MG63 (cell line): ENCODE data around the gene BTNL8. TPM values are rescaled to one million over a fixed set of nuclear protein-coding genes. Genes with fewer than 3 reads are reported as not detected.

Experiments
- DNase-seq: peaks from one replicate; pipeline ENCODE4 v3.0.0-alpha.2; 2020
- H3K27me3 ChIP-seq: fragments of 250-450 bp; sonication (Bioruptor Pico); 2 replicates; pipeline ENCODE4 v1.5.1; 2020; ENCODE audit warnings: mild to moderate bottlenecking, moderate library complexity
- H3K36me3 ChIP-seq: fragments of 250-450 bp; sonication (Bioruptor Pico); 2 replicates; pipeline ENCODE4 v1.5.1; 2020; ENCODE audit warnings: mild to moderate bottlenecking, moderate library complexity
- H3K4me3 ChIP-seq: fragments of 250-450 bp; sonication (Bioruptor Pico); 2 replicates; pipeline ENCODE4 v1.5.1; 2020; ENCODE audit warnings: mild to moderate bottlenecking, moderate library complexity
- H3K9me3 ChIP-seq: fragments of 250-450 bp; sonication (Bioruptor Pico); 2 replicates; pipeline ENCODE4 v1.5.1; 2020; ENCODE audit warnings: mild to moderate bottlenecking, moderate library complexity
- total RNA-seq: library from RNA; depleted of rRNA; stranded (reverse); fragments of >200 nt; shearing (Covaris generic); gene quantifications from 2 replicates; pipeline ENCODE4 v1.2.3, GENCODE V29; 2014; ENCODE audit warnings: low replicate concordance

Gene BTNL8
- total RNA-seq, 1 experiment from 2014 or later, result not detected

DNA sequence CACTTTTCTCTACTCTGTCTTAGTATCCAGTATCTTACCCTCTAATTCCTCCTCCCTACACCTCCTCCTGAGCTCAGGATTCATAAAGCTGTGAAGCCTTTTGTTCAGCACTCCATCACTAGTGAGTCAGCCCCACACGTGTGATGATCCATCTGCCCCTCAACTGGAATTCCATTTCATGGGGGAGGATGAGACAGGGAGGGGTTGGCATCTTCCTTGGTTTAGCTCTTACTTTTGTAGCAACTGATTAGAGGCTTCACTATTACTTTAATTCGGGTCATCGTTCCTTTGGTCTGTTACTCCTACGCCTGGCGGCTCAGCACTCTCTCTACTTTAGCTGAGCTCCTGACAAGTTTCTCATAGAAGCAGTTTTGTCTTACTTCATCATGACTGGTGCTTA lies 11.8 kb downstream of the BTNL8 start:
- Histone ChIP-seq H3K4me3 (no peak overlapping the region), H3K27me3 (peaks cover 2% of the 10 kb centered on the region; the same call in 1 of the 2 replicates), H3K36me3 (no peaks in the 10 kb centered on the region), H3K9me3 (peaks cover 2% of the 10 kb centered on the region)
- DNase-seq, result no peak

DNA sequence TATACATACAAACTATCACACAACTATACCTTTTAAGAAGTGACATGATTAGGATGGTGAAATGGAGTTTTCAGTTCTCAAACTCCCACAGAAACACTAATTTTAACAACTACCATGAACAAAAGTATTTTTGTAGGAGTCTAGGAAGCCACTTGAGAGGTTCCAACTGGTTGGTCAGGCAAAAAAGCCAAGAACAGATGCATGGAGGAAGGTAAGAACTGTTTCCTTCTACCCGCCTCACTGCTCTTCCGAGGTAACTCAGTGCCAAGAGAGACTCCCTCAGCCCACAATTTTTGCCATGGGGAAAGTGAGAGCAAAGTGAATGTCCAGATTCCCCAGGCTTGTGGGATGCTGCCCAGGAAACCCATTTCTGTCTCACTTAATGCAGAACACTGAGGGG lies 15.7 kb downstream of the BTNL8 start:
- Histone ChIP-seq H3K9me3 (0 out of 2 replicates have a peak, but pooled peaks cover 1% of the 10 kb centered on the region), H3K4me3 (no peak overlapping the region), H3K27me3 (peaks cover 2% of the 10 kb centered on the region; the same call in 1 of the 2 replicates), H3K36me3 (no peaks in the 10 kb centered on the region)
- no peak for DNase-seq

DNA sequence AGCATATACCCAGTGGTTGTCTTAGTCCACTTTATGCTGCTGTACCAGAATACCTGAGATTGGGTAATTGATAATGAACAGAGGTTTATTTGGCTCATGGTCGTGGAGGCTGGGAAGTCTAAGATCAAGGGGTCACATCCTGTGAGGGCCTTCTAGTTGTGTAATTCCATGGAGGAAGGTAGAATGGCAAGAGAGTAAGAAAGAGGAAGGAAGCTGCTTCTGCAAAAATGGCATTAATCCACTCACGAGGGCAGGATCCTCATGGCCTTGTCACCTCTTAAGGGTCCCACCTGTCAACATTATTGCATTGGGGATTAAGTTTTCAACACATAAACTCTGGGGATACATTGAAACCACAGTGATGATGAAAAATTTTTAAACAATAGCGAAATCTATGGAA lies 17.0 kb downstream of the BTNL8 start:
- H3K4me3 ChIP-seq, result no peak overlapping the region
- no peak for DNase-seq
- H3K9me3 ChIP-seq, result 0 out of 2 replicates have a peak, but pooled peaks cover 1% of the 10 kb centered on the region
- H3K36me3 ChIP-seq, result no peaks in the 10 kb centered on the region
- peaks cover 8% of the 10 kb centered on the region for H3K27me3 ChIP-seq

DNA sequence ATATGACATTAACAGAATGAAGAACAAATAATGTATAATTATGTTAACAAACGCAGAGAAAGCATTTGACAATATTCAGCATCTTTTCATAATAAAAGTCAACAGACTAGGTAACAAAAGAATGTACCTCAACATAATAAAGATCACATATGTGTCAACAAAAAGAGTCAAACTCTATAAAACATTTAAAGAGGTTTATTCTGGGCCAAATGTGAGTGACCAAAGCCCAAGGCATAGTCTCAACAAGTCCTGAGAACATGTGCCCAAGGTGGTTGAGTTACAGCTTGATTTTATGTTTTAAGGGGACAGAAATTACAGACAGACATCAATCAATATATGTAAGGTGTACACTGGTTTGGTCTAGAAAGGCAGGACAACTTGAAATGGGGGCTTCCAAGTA lies 19.4 kb downstream of the BTNL8 start:
- peaks cover 11% of the 10 kb centered on the region for H3K27me3 ChIP-seq

DNA sequence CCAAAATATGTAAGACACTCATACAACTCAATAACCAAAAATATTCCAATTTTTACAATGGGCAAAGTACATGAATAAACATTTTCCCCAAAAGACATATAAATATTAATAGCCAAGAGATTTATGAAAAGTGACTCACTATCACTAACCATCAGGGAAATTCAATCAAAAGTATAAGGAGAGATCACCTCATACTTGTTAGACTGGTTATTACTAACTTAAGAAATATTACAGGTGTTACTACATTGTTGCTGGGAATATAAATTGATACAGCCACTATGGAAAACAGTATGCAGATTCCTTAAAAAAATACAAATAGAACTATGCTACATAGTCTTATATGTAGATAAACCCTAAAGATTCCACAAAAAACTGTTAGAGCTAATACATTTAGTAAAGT lies 21.8 kb downstream of the BTNL8 start:
- Histone ChIP-seq H3K27me3 (peaks cover 11% of the 10 kb centered on the region), H3K4me3 (no peak overlapping the region), H3K36me3 (no peaks in the 10 kb centered on the region), H3K9me3 (peaks cover 26% of the 10 kb centered on the region)
- DNase-seq, result no peak

More for the DNA sequence above, 19.4 kb downstream of the BTNL8 start:
- H3K36me3 ChIP-seq, result no peaks in the 10 kb centered on the region
- H3K9me3 ChIP-seq, result peaks cover 18% of the 10 kb centered on the region
- H3K4me3 ChIP-seq, result no peak overlapping the region
- DNase-seq, result no peak

DNA sequence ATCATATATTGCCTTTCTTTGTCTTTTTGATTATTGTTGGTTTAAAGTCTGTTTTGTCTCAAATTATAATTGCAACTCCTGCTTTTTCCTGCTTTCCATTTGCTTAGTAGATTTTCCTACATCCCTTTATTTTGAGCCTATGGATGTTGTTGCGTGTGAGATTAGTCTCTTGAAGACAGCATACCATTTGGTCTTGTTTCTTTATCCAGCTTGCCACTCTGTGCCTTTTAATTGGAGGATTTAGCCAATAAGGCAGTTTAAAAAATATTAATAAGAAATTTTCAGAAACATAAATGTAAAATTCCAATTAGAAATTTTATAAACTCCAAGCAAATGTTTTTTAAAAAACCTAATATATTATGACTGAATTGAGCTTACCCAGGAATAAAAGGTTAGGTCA lies 24.0 kb downstream of the BTNL8 start:
- H3K4me3 ChIP-seq, result no peak overlapping the region
- H3K9me3 ChIP-seq, result peaks cover 26% of the 10 kb centered on the region
- no peaks in the 10 kb centered on the region for H3K36me3 ChIP-seq
- peaks cover 11% of the 10 kb centered on the region for H3K27me3 ChIP-seq
- no peak for DNase-seq

DNA sequence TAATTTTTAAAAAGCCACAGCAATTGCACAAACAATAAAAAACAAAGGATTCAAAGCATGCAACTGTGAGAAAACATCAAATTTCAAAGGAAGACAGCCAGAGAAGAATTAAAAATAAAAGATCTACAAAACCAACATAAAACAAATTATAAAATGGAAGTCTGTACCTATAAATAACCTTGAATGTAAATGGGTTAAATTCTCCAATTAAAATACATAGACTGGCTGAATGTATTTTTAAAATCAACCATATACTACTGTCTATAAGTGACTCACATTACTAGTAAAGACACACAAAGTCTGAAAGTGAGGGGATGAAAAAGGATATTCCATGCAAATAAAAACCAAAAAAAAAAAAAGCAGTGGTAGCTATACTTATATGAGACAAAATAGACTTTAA lies 33.7 kb downstream of the BTNL8 start:
- Histone ChIP-seq H3K9me3 (peaks cover 8% of the 10 kb centered on the region), H3K27me3 (peaks cover 4% of the 10 kb centered on the region; the same call in 1 of the 2 replicates), H3K36me3 (no peaks in the 10 kb centered on the region), H3K4me3 (no peak overlapping the region)
- DNase-seq, result no peak

DNA sequence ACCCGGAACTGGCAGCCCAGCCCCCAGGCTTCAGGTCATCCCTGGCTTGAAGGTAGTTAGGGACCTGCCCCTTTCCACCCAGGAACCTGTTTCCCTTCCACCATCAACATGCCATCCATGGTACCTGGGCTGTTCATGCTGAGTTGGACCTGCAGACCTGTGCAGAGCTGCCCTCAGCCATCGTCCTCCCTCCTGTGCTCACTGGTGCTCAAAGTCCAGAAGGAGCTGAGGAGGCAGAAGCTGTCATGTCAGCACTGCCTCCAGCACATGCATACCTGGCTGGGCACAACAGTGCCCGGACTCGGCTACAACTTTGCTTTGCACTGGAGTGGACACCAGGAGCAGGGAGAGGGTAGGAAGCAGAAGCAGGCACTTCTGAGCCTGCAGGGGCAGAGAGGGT lies 36.2 kb downstream of the BTNL8 start:
- H3K36me3 ChIP-seq, result no peaks in the 10 kb centered on the region
- H3K4me3 ChIP-seq, result no peak overlapping the region
- DNase-seq, result no peak
- peaks cover 21% of the 10 kb centered on the region for H3K9me3 ChIP-seq
- peaks cover 4% of the 10 kb centered on the region; the same call in 1 of the 2 replicates for H3K27me3 ChIP-seq

DNA sequence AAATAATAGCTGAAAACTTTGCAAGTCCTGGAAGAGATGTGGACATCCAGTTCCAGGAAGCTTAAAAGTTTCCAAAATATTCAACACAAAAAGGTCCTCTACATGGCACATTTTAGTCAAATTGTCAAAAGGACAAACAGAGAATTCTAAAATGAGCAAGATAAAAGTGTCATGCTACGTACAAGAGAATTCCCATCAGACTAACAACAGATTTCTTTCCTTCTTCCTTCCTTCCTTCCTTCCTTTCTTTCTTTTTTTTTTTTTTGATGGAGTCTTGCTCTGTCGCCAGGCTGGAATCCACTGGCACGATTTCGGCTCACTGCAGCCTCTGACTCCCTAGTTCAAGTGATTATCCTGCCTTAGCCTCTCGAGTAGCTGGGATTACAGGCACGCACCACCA lies 39.3 kb downstream of the BTNL8 start:
- Histone ChIP-seq H3K36me3 (no peaks in the 10 kb centered on the region), H3K27me3 (peaks cover 8% of the 10 kb centered on the region), H3K4me3 (no peak overlapping the region), H3K9me3 (peaks cover 17% of the 10 kb centered on the region)
- no peak for DNase-seq

DNA sequence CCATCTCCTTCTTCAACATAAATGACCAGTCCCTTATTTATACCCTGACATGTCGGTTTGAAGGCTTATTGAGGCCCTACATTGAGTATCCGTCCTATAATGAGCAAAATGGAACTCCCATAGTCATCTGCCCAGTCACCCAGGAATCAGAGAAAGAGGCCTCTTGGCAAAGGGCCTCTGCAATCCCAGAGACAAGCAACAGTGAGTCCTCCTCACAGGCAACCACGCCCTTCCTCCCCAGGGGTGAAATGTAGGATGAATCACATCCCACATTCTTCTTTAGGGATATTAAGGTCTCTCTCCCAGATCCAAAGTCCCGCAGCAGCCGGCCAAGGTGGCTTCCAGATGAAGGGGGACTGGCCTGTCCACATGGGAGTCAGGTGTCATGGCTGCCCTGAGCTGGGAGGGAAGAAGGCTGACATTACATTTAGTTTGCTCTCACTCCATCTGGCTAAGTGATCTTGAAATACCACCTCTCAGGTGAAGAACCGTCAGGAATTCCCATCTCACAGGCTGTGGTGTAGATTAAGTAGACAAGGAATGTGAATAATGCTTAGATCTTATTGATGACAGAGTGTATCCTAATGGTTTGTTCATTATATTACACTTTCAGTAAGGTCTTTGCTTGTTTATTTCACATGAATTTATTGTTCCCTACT lies 51.5 kb downstream of the BTNL8 start:
- Histone ChIP-seq H3K4me3 (no peak overlapping the region), H3K27me3 (peaks cover 7% of the 10 kb centered on the region; the same call in 1 of the 2 replicates), H3K36me3 (no peaks in the 10 kb centered on the region), H3K9me3 (no peaks in the 10 kb centered on the region)
- peak; percentile 74 for DNase-seq

DNA sequence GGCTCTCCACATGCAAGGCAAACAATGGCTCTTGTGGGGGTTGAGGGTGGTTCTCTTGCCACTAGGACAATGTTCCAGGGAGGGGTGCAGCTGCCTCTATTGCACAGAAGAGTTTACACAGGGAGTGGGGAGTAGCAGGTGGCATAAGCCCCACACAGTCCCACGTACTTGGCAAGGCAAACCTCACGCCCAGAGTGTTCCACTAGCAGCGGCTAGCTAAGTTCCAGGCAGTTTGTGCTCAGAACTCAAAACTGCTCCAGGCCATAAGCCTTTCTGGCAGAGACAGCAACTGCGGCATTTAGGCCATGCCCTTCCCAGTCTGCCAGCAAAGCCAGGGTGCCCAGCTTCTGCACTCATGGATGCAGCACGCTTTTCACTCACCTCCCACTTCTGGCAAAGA lies 60.7 kb downstream of the BTNL8 start:
- no peaks in the 10 kb centered on the region for H3K9me3 ChIP-seq
- peaks cover 14% of the 10 kb centered on the region for H3K27me3 ChIP-seq
- H3K4me3 ChIP-seq, result no peak overlapping the region
- no peak for DNase-seq
- no peaks in the 10 kb centered on the region for H3K36me3 ChIP-seq

DNA sequence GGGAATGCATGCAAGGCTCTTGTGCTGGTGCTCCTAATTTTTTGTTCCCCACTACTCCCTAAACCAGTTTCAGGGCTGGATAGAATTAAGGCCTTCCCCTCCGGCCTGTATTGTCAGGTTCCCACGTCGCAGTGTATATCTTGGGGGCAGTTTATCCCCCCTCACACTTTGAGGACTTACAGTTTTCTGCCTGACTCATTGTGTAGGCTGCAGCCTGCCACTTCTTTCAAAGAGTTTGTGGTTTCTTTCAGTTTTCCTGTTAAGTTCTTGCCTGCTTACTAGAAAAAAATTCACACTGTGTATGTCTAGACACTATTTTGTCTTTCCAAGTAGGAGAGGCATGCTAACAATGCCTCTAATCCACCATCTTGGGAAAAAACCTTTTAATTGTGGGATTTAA lies 61.2 kb downstream of the BTNL8 start:
- H3K27me3 ChIP-seq, result peaks cover 14% of the 10 kb centered on the region
- H3K36me3 ChIP-seq, result no peaks in the 10 kb centered on the region
- no peaks in the 10 kb centered on the region for H3K9me3 ChIP-seq
- DNase-seq, result no peak
- H3K4me3 ChIP-seq, result no peak overlapping the region

DNA sequence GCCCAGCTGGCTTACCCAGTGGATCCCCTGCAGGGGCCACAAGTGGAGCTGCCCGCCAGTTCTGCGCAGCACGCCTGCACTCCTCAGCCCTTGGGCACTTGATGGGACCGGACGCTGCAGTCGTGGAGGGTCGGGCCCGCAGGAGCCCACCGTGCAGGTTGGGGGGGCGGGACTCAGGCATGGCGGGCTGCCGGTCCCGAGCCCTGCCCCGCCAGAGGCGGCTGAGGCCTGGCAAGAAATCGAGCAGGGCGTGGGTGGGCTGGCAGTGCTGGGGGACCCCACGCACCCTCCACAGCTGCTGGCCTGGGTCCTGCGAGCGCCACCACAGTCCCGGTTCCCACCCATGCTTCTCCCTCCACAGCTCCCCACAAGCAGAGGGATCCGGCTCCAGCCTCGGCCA lies 70.4 kb downstream of the BTNL8 start:
- no peaks in the 10 kb centered on the region for H3K36me3 ChIP-seq
- no peak overlapping the region for H3K4me3 ChIP-seq
- no peak for DNase-seq
- peaks cover 19% of the 10 kb centered on the region for H3K27me3 ChIP-seq
- 0 out of 2 replicates have a peak, but pooled peaks cover 9% of the 10 kb centered on the region for H3K9me3 ChIP-seq

DNA sequence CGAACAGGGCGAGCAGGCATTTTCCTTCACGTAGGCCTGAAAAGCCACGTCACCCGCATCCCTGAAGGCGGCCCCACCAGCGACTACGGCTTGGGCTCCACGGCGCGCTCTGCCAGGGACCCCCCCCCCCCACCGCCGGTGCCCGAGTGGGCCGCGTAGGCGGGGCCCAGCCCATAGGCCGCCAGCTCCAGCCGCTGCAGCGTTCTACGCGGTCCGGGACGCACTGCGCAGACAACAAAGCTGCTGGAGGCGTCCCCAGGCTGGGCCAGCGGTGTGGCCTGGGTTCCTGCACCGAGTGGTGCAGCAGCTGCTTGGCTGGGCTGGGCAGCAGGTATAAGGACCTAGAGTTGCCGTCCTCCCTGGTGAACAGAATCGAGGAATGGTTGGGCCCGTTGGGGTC lies 71.4 kb downstream of the BTNL8 start:
- H3K27me3 ChIP-seq, result peaks cover 19% of the 10 kb centered on the region
- H3K9me3 ChIP-seq, result 0 out of 2 replicates have a peak, but pooled peaks cover 9% of the 10 kb centered on the region
- DNase-seq, result no peak
- no peak overlapping the region for H3K4me3 ChIP-seq
- no peaks in the 10 kb centered on the region for H3K36me3 ChIP-seq

DNA sequence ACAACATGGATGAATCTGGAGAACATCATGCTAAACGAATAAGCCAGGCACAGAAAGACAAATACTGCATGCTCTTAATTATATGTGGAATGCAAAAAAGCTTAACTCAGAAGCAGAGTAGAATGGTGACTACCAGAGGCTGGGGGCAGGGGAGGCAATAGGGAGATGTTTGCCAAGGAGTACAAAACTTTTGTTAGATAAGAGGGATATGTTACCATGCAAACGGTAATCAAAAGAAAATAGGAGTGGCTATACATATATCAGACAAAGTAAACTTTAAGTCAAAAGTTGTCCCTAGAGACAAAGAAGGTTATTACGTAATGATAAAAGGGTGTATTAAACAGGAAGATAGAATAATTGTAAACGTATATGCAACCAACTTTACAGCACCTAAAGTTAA lies 71.9 kb downstream of the BTNL8 start:
- Histone ChIP-seq H3K4me3 (no peak overlapping the region), H3K9me3 (0 out of 2 replicates have a peak, but pooled peaks cover 9% of the 10 kb centered on the region), H3K27me3 (peaks cover 19% of the 10 kb centered on the region), H3K36me3 (no peaks in the 10 kb centered on the region)
- no peak for DNase-seq

DNA sequence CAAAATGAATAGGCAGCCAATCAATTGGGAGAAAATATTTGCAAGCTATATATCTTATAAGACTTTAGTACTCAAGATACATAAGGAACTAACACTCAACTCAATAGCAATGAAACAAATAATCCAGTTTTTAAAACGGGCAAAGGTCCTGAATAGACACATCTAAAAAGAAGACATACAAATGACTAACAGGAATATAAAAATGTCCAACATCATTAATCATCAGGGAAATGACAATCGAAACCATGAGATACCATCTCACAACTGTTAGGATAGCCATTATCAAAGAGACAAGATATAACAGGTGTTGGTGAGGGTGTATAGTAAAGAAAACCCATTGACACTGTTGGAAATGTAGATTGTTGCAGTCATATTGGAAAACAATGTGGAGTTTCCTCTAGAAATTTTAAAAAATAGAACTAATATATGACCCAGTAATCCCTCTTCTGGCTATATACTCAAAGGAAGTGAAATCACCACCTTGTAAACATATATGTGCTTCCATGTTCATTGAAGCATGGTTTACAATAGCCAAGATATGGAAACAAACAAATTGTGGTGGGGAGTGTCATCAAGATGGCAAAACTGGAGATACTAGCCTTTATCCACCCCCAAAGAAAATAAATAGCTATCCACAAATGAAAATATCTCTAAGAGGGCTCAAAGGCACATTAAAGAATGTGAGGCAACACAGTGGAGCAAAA lies 75.8 kb downstream of the BTNL8 start:
- Histone ChIP-seq H3K36me3 (no peaks in the 10 kb centered on the region), H3K4me3 (no peak overlapping the region), H3K9me3 (0 out of 2 replicates have a peak, but pooled peaks cover 7% of the 10 kb centered on the region), H3K27me3 (peaks cover 17% of the 10 kb centered on the region)
- DNase-seq, result no peak

DNA sequence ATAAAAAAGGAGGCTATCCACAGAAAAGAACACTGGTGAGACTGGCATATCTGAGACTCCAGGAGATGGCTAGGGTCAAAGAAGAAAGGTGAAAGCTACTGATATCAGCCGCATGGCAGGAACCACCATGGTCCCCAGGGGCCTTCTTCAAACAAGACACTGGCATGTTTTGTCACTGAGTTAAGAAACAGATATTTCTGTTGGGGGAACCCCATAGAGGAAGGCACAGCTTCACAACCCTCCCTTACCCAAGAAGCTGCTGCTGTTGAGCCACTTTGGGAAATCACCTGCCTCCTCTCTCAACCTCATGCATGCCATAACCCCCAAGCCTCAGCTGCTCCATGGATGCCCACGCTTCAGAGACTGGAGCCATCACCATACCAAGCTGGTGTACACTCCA lies 76.4 kb downstream of the BTNL8 start:
- Histone ChIP-seq H3K9me3 (0 out of 2 replicates have a peak, but pooled peaks cover 7% of the 10 kb centered on the region), H3K27me3 (peaks cover 17% of the 10 kb centered on the region), H3K36me3 (no peaks in the 10 kb centered on the region), H3K4me3 (no peak overlapping the region)
- no peak for DNase-seq

DNA sequence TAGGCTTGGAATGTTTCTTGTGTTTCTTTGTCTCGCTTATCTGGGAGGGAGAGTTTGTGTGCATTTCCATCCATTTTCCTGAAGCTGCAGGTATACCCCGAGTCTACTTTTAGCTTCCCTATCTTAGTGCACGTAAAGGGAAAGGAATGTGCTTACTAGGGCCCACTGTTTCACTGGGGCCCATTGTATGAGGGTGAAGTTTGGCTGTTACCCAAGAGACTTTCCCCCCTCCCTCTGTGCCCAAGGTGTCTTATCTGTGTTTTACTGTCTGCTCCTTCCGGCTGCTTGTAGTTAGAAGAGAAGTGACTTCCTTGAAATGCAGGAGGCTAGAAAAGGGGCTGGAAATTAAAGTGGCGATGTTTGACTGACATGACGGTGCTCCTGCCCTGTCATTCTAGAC lies 77.6 kb downstream of the BTNL8 start:
- no peaks in the 10 kb centered on the region for H3K36me3 ChIP-seq
- DNase-seq, result no peak
- peaks cover 21% of the 10 kb centered on the region for H3K27me3 ChIP-seq
- no peak overlapping the region for H3K4me3 ChIP-seq
- H3K9me3 ChIP-seq, result 0 out of 2 replicates have a peak, but pooled peaks cover 7% of the 10 kb centered on the region
